ENCODE results near the gene TRAFD1.

The TRAFD1 gene

DNA sequence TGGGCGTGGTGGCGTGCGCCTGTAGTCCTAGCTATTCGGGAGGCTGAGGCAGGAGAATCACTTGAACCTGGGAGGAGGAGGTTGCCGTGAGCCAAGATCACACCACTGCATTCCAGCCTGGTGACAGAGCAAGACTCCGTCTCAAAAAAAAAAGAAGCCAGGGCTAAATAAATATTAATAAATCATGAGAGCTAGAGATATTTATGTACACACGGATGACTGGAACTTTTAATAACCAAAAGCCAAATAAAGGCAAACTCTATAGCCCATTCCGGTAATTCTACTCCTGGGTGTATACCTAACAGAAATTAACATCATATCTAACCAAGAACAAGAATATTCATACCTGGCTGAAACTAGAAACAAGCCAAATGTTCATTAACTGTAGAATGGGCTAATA lies 7.7 kb upstream of the TRAFD1 start:
- TF ChIP-seq, protein P1, sequence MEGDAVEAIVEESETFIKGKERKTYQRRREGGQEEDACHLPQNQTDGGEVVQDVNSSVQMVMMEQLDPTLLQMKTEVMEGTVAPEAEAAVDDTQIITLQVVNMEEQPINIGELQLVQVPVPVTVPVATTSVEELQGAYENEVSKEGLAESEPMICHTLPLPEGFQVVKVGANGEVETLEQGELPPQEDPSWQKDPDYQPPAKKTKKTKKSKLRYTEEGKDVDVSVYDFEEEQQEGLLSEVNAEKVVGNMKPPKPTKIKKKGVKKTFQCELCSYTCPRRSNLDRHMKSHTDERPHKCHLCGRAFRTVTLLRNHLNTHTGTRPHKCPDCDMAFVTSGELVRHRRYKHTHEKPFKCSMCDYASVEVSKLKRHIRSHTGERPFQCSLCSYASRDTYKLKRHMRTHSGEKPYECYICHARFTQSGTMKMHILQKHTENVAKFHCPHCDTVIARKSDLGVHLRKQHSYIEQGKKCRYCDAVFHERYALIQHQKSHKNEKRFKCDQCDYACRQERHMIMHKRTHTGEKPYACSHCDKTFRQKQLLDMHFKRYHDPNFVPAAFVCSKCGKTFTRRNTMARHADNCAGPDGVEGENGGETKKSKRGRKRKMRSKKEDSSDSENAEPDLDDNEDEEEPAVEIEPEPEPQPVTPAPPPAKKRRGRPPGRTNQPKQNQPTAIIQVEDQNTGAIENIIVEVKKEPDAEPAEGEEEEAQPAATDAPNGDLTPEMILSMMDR (IDR thresholded peaks at IDR 0.05; ENCODE audit: poor library complexity, severe bottlenecking): no peak
- H3K4me3 ChIP-seq (ENCODE audit: severe bottlenecking): no peak overlapping the region
- H3K4me1 ChIP-seq (ENCODE audit: insufficient read depth, poor library complexity, severe bottlenecking): peaks cover 32% of the 10 kb centered on the region
- ATAC-seq (ENCODE audit: low read depth) (peak; percentile 54), DNase-seq (ENCODE audit: low spot score) (no peak)
- no peaks in the 10 kb centered on the region for H3K9me3 ChIP-seq (ENCODE audit: severe bottlenecking)
- H3K27me3 ChIP-seq (ENCODE audit: insufficient read depth, poor library complexity, severe bottlenecking): no peaks in the 10 kb centered on the region
- peak overlapping the region; percentile 70 for H3K27ac ChIP-seq (ENCODE audit: poor library complexity, severe bottlenecking)
- H3K36me3 ChIP-seq (ENCODE audit: low read depth): no peaks in the 10 kb centered on the region

GRCh38 chr12:112121780-112122565 lies 3.4 kb upstream of the TRAFD1 start:
- DNase-seq (ENCODE audit: low spot score): peak; percentile 59
- ATAC-seq (ENCODE audit: low read depth): peak; percentile 37
- no peaks in the 10 kb centered on the region for H3K27me3 ChIP-seq (ENCODE audit: insufficient read depth, poor library complexity, severe bottlenecking)
- H3K4me1 ChIP-seq (ENCODE audit: insufficient read depth, poor library complexity, severe bottlenecking): peaks cover 29% of the 10 kb centered on the region
- H3K27ac ChIP-seq (ENCODE audit: poor library complexity, severe bottlenecking): peak overlapping the region; percentile 55
- H3K4me3 ChIP-seq (ENCODE audit: severe bottlenecking): no peak overlapping the region
- H3K9me3 ChIP-seq (ENCODE audit: severe bottlenecking): no peaks in the 10 kb centered on the region
- TF ChIP-seq, protein P1 (IDR thresholded peaks at IDR 0.05; ENCODE audit: poor library complexity, severe bottlenecking): no peak
- H3K36me3 ChIP-seq (ENCODE audit: low read depth): no peaks in the 10 kb centered on the region

DNA sequence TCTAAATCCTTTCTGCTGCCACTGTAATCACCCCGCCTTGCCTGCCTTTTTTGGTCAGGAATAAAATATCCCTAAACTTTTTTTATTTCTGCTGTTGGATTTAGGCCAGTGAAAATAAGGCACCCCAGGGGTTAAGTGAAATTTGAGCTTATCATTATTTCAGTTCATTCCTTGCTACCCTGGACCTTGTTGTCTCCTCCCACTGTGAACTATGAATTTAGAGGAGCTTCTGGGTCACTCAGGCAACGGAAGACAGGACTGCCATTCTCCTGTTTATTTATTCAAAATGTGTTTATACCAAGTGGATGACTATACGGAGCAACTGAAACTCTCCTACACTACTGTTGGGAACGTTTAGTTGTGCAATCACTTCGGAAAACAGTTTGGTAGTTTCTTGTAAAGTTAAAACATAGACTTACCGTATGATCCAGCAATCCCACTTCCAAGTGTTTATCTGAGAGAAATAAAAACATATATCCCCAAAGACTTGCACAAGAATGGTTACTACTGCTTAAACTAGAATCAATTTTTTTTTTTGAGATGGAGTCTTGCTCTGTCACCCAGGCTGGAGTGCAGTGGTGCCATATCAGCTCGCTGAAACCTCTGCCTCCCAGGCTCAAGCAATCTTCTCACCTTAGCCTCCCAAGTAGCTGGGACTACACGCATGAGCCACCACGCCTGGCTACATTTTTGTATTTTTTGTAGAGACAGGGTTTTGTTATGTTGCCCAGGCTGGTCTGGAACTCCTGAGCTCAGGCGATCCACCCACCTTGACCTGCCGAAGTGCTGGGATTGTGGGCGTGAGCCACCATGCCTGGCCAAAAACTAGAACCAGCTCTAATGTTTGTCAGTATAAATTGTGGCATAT lies 2.3 kb upstream of the TRAFD1 start:
- DNase-seq (ENCODE audit: low spot score) (no peak), ATAC-seq (ENCODE audit: low read depth) (no peak)
- no peak overlapping the region for H3K4me3 ChIP-seq (ENCODE audit: severe bottlenecking)
- H3K27me3 ChIP-seq (ENCODE audit: insufficient read depth, poor library complexity, severe bottlenecking): no peaks in the 10 kb centered on the region
- H3K27ac ChIP-seq (ENCODE audit: poor library complexity, severe bottlenecking): peak overlapping the region; percentile 55
- peaks cover 21% of the 10 kb centered on the region for H3K4me1 ChIP-seq (ENCODE audit: insufficient read depth, poor library complexity, severe bottlenecking)
- H3K36me3 ChIP-seq (ENCODE audit: low read depth): no peaks in the 10 kb centered on the region
- H3K9me3 ChIP-seq (ENCODE audit: severe bottlenecking): no peaks in the 10 kb centered on the region
- TF ChIP-seq, protein P1 (IDR thresholded peaks at IDR 0.05; ENCODE audit: poor library complexity, severe bottlenecking): no peak

DNA sequence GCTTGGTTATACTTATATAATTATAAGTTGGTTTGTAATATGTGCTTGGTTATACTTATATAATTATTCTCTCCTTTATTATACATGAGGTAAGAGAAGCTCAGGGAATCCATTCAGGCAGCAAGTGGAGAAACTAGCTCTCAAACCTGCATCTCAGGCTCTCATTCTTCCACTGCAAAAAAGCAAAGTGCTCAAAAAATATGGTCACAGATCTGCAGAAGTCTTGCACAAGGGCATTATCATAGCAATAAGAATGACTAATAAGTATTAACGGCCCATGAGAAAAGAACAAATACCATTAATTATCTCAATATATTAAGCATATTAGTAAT lies 476 bp upstream of the TRAFD1 start:
- no peak for DNase-seq (ENCODE audit: low spot score)
- no peak overlapping the region for H3K4me3 ChIP-seq (ENCODE audit: severe bottlenecking)
- TF ChIP-seq, protein P1 (IDR thresholded peaks at IDR 0.05; ENCODE audit: poor library complexity, severe bottlenecking): no peak
- H3K4me1 ChIP-seq (ENCODE audit: insufficient read depth, poor library complexity, severe bottlenecking): peaks cover 18% of the 10 kb centered on the region
- no peaks in the 10 kb centered on the region for H3K36me3 ChIP-seq (ENCODE audit: low read depth)
- no peak overlapping the region for H3K27ac ChIP-seq (ENCODE audit: poor library complexity, severe bottlenecking)
- H3K9me3 ChIP-seq (ENCODE audit: severe bottlenecking): no peaks in the 10 kb centered on the region
- H3K27me3 ChIP-seq (ENCODE audit: insufficient read depth, poor library complexity, severe bottlenecking): no peaks in the 10 kb centered on the region
- no peak for ATAC-seq (ENCODE audit: low read depth)
